Esophagus muscularis mucosa (tissue), 4 donors: ENCODE results near the gene TPM2. TPM values are rescaled to one million over a fixed set of nuclear protein-coding genes. Genes with fewer than 3 reads are reported as not detected.
A peak's percentile ranks its signal among the peaks of the same experiment; 100 is the strongest.

Source experiments
- DNase-seq: peaks from one replicate; pipeline ENCODE4 v3.0.0-alpha.2; 2017; ENCODE audit errors: extremely low spot score
- H3K27ac ChIP-seq, 4 donors: fragments of 200-600 bp; sonication (generic); replicated peaks in 1 of 4; 1 replicate in 3 of 4; 2 replicates in 1 of 4; pipeline ENCODE4 v1.5.1; 2016 to 2019; ENCODE audit warnings: mild to moderate bottlenecking in 1 of 4
- H3K27me3 ChIP-seq, 4 donors: fragments of 200-600 bp; sonication (generic); one replicate each; pipeline versions ENCODE4 v1.5.1 to v1.6.0; 2016 to 2019
- H3K36me3 ChIP-seq, 4 donors: fragments of 200-600 bp; sonication (generic); one replicate each; pipeline ENCODE4 v1.5.1; 2016 to 2019
- H3K4me1 ChIP-seq, 4 donors: fragments of 200-600 bp; sonication (generic); one replicate each; pipeline ENCODE4 v1.5.1; 2016 to 2019
- H3K4me3 ChIP-seq, 4 donors: fragments of 200-600 bp; sonication (generic); 1 replicate in 2 of 4; 2 replicates in 2 of 4; pipeline ENCODE4 v1.5.1; 2016 to 2019; ENCODE audit warnings: mild to moderate bottlenecking in 4 of 4, moderate library complexity in 1 of 4
- H3K9me3 ChIP-seq, 4 donors: fragments of 200-600 bp; sonication (generic); 1 replicate in 3 of 4; 2 replicates in 1 of 4; pipeline ENCODE4 v1.5.1; 2016 to 2019
- EP300 ChIP-seq: sonication (generic); formaldehyde crosslinking; IDR thresholded peaks from one replicate; pipeline ENCODE4 v1.6.1; 2017; ENCODE audit warnings: antibody characterized with exemption
- POLR2A ChIP-seq: fragments of 450-650 bp; IDR thresholded peaks from one replicate; pipeline ENCODE4 v1.6.1; 2017; ENCODE audit warnings: antibody characterized with exemption, moderate library complexity, mild to moderate bottlenecking, low read depth
- POLR2AphosphoS5 ChIP-seq, 2 donors: sonication (generic); formaldehyde crosslinking; IDR thresholded peaks; one replicate each; pipeline ENCODE4 v1.6.1; 2017; ENCODE audit warnings: antibody characterized with exemption in 2 of 2
- WGBS: methylation state at CpG from one replicate; pipeline ENCODE4 v1.1.5; 2018; 5-methylcytosine and 5-hydroxymethylcytosine counted together
- intact Hi-C: fragments of 100-400 bp; cut with DNase I; formaldehyde crosslinking; loops from one replicate; pipeline ENCODE4 v1.15.1; 2023
- total RNA-seq, 4 donors: library from RNA; depleted of rRNA; stranded (reverse); fragments of >200 nt; gene quantifications; one replicate each; pipeline versions ENCODE4 v1.1.0 to v1.2.1, GENCODE V29; 2016
- TF ChIP-seq, protein P1 (sequence below), 3 experiments: fragments of 200-600 bp in 2 of 3; fragments of 450-650 bp in 1 of 3; sonication (generic) in 2 of 3; IDR thresholded peaks; one replicate each; pipeline ENCODE4 v1.5.1; 2017 to 2019; ENCODE audit warnings: antibody characterized with exemption in 3 of 3, mild to moderate bottlenecking in 2 of 3, moderate library complexity in 1 of 3

TPM2 gene
- total RNA-seq, 4 donors from 2014 or later, result 8,856 to 14,576 (median 12,022) TPM

DNA sequence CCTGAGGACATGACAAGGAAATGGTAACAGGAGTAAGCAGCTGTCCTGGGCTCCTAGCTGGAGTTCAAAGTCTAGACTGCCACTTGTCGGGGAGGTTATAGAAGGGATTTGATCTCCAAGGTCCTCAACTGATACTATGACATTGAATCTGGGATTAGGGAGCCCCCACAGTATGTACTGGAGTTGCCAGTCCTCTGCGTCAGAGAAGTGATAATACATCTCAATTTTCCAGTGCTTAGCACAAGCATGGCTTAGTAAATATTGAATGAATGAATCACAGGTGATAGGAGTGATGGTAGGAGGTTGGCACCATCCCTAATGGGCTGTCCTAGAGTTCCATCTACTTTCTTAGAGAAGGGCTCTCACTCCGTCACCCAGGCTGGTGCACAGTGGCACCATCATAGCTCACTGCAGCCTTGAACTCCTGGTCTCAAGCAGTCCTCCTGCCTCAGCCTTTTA lies 6.2 kb upstream of the TPM2 start:
- WGBS, result 81% methylated on average over 3 of the region's 3 CpGs
- no peak overlapping the region for H3K4me3 ChIP-seq
- intact Hi-C loops, result no loop called here
- TF ChIP-seq POLR2A (no peak), EP300 (no peak)
- TF ChIP-seq, protein P1, sequence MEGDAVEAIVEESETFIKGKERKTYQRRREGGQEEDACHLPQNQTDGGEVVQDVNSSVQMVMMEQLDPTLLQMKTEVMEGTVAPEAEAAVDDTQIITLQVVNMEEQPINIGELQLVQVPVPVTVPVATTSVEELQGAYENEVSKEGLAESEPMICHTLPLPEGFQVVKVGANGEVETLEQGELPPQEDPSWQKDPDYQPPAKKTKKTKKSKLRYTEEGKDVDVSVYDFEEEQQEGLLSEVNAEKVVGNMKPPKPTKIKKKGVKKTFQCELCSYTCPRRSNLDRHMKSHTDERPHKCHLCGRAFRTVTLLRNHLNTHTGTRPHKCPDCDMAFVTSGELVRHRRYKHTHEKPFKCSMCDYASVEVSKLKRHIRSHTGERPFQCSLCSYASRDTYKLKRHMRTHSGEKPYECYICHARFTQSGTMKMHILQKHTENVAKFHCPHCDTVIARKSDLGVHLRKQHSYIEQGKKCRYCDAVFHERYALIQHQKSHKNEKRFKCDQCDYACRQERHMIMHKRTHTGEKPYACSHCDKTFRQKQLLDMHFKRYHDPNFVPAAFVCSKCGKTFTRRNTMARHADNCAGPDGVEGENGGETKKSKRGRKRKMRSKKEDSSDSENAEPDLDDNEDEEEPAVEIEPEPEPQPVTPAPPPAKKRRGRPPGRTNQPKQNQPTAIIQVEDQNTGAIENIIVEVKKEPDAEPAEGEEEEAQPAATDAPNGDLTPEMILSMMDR (IDR thresholded peaks at IDR 0.05), result no peak
- no peak for DNase-seq
- H3K27me3 ChIP-seq, result no peaks in the 10 kb centered on the region
- peak overlapping the region; percentile 95 to 98 (median 96) for H3K27ac ChIP-seq
- peaks cover 41 to 56% (median 53%) of the 10 kb centered on the region in 4 donors for H3K36me3 ChIP-seq
- H3K9me3 ChIP-seq, result no peaks in the 10 kb centered on the region
- peaks cover 0 to 91% (median 69%) of the 10 kb centered on the region in 4 donors for H3K4me1 ChIP-seq

GRCh38 chr9:35691757-35692301 lies 2.1 kb upstream of the TPM2 start:
- intact Hi-C loops, result loop anchor here (2.0 kb wide), 2 partner anchors 33 to 37 kb away; partner anchors contain the start of genes CCDC107 and RMRP
- WGBS, result 54% methylated on average over 13 of the region's 13 CpGs
- Histone ChIP-seq H3K9me3 (no peaks in the 10 kb centered on the region), H3K4me3 (peak overlapping the region; percentile 72 to 90 (median 86)), H3K36me3 (peaks cover 14 to 32% (median 24%) of the 10 kb centered on the region in 4 donors), H3K4me1 (peaks cover 12 to 61% (median 57%) of the 10 kb centered on the region in 4 donors), H3K27me3 (no peaks in the 10 kb centered on the region), H3K27ac (peak overlapping the region; percentile 95 to 98 (median 96))
- TF ChIP-seq, protein P1 (IDR thresholded peaks at IDR 0.05), result no peak
- TF ChIP-seq POLR2A, result no peak
- peak; percentile 81 for TF ChIP-seq EP300
- peak in 1 of 2 donors; percentile 84 for TF ChIP-seq POLR2AphosphoS5 (IDR thresholded peaks at IDR 0.05)
- no peak for DNase-seq

DNA sequence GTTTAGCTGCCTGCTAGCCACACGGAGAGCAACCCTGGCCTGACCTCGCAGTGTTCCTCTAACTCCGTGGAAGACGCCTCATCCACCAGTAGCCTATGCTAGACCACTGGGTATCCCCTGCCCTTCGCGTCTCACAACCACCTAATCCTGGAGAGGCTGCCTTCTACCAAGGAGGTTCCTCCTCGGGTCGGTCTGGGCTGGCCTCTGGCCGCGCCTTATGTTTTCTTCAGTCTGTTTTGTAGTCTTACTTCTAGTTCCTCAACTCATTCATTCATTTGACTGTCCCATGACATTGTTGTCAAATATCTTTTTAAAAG lies 1.6 kb upstream of the TPM2 start:
- WGBS, result 7% methylated on average over 9 of the region's 10 CpGs
- Histone ChIP-seq H3K9me3 (no peaks in the 10 kb centered on the region), H3K27me3 (no peaks in the 10 kb centered on the region), H3K4me3 (peak overlapping the region; percentile 72 to 90 (median 86)), H3K36me3 (peaks cover 9 to 34% (median 26%) of the 10 kb centered on the region in 4 donors), H3K27ac (peak overlapping the region; percentile 95 to 98 (median 96)), H3K4me1 (peaks cover 16 to 56% (median 53%) of the 10 kb centered on the region in 4 donors)
- intact Hi-C loops, result loop anchor here (2.0 kb wide), 2 partner anchors 32 to 38 kb away; partner anchors contain the start of genes CCDC107 and RMRP
- TF ChIP-seq POLR2A, result no peak
- TF ChIP-seq POLR2AphosphoS5 (IDR thresholded peaks at IDR 0.05), result no peak
- TF ChIP-seq, protein P1 (IDR thresholded peaks at IDR 0.05), result no peak
- TF ChIP-seq EP300, result no peak
- DNase-seq, result no peak

DNA sequence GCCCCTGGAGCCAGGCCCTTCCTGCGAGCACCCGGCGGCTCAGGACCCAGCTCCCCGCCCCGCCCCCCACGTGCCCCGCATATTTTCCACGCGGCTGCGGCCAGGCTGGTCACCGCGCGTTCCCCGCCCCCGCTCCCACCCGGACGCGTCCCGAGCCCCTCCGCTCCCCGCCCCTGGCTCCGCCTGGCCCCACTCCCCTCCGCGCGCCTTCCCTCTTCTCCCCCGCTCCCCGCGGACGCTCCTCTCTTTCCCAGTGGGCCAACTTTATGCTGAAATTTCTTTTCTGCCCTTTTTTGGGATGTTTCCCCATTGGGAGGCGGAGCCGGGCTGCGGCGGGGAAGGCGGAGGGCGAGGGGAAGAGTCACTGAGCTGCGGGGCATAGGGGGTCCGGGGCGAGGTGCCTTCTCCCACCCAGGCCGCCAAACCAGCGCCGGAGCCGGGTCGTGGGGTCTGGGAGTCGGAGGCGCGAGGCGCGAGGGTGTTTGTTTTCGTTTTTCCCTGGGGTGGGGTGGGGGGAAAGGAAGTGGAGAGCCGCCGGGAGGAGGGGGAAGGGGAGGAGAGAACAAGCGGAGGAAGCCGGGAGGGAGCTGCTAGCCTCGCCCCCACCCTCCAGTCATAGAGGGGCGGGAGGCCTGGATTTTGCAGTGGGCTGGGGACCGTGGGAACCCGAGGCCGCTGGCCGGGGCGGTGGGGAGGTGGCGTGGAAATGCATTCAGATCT lies 1.0 kb upstream of the TPM2 start:
- H3K9me3 ChIP-seq, result no peaks in the 10 kb centered on the region
- peak; percentile 96 for DNase-seq
- peaks cover 22 to 56% (median 48%) of the 10 kb centered on the region in 4 donors for H3K4me1 ChIP-seq
- peak; percentile 39 for TF ChIP-seq POLR2A
- TF ChIP-seq, protein P1 (IDR thresholded peaks at IDR 0.05), result no peak
- TF ChIP-seq POLR2AphosphoS5 (IDR thresholded peaks at IDR 0.05), result peak in 1 of 2 donors; percentile 77
- TF ChIP-seq EP300, result no peak
- peak overlapping the region; percentile 95 to 98 (median 96) for H3K27ac ChIP-seq
- peak overlapping the region; percentile 72 to 90 (median 86) for H3K4me3 ChIP-seq
- no peaks in the 10 kb centered on the region for H3K27me3 ChIP-seq
- intact Hi-C loops, result loop anchor here (2.0 kb wide), 2 partner anchors 32 to 38 kb away; partner anchors contain the start of genes CCDC107 and RMRP
- 2% methylated on average over 38 of the region's 61 CpGs for WGBS
- H3K36me3 ChIP-seq, result peaks cover 9 to 34% (median 28%) of the 10 kb centered on the region in 4 donors
